CD14-positive monocyte (primary cell): Measurements from ENCODE around the gene CPNE9. TPM values are rescaled to one million over a fixed set of nuclear protein-coding genes. Genes with fewer than 3 reads are reported as not detected.

Experiments used
- DNase-seq, 3 donors: peaks; one replicate each; pipeline ENCODE4 v3.0.0-alpha.2; 2011 to 2022
- H2AFZ ChIP-seq: 2 replicates; pipeline ENCODE4 v1.6.0; 2012; ENCODE audit warnings: mild to moderate bottlenecking, low read depth, low read length, inconsistent platforms; ENCODE audit not compliant: insufficient read depth, poor library complexity, severe bottlenecking
- H3K27ac ChIP-seq, 2 donors: 1 replicate in 1 of 2; 2 replicates in 1 of 2; pipeline ENCODE4 v1.5.1; 2012 to 2013; ENCODE audit warnings: low read length in 2 of 2, control low read depth in 1 of 2, inconsistent platforms in 1 of 2, low read depth in 1 of 2, mild to moderate bottlenecking in 1 of 2
- H3K27me3 ChIP-seq, 2 donors: one replicate each; pipeline versions ENCODE4 v1.6.0 to v1.6.1; 2011 to 2013; ENCODE audit warnings: low read length in 2 of 2; ENCODE audit not compliant: control insufficient read depth in 2 of 2, insufficient read depth in 2 of 2
- H3K36me3 ChIP-seq, 2 donors: replicated peaks in 1 of 2; 1 replicate in 1 of 2; 2 replicates in 1 of 2; pipeline versions ENCODE4 v1.5.1 to v1.6.1; 2012 to 2013; ENCODE audit warnings: low read length in 2 of 2, control low read depth in 1 of 2, inconsistent platforms in 1 of 2, mild to moderate bottlenecking in 1 of 2; ENCODE audit not compliant: insufficient read depth in 2 of 2, control insufficient read depth in 1 of 2
- H3K4me1 ChIP-seq, 2 donors: 1 replicate in 1 of 2; 2 replicates in 1 of 2; pipeline versions ENCODE4 v1.5.1 to v1.6.1; 2012 to 2013; ENCODE audit warnings: low read length in 2 of 2, control low read depth in 1 of 2, inconsistent platforms in 1 of 2, mild to moderate bottlenecking in 1 of 2, moderate library complexity in 1 of 2; ENCODE audit not compliant: insufficient read depth in 2 of 2, control insufficient read depth in 1 of 2
- H3K4me2 ChIP-seq: replicated peaks from 2 replicates; pipeline ENCODE3; 2012; ENCODE audit warnings: low read length, moderate library complexity, mild to moderate bottlenecking; ENCODE audit not compliant: poor library complexity, severe bottlenecking; ENCODE audit errors: extremely low read depth
- H3K4me3 ChIP-seq, 3 experiments: fragments of 200-600 bp in 1 of 3; sonication (generic) in 1 of 3; replicated peaks in 1 of 3; 1 replicate in 2 of 3; 2 replicates in 1 of 3; pipeline ENCODE4 v1.5.1; 2011 to 2013; ENCODE audit warnings: low read length in 3 of 3, mild to moderate bottlenecking in 3 of 3, control low read depth in 2 of 3, low read depth in 2 of 3, inconsistent platforms in 1 of 3, moderate library complexity in 1 of 3
- H3K79me2 ChIP-seq: 2 replicates; pipeline ENCODE4 v1.6.0; 2012; ENCODE audit warnings: mild to moderate bottlenecking, control low read depth, inconsistent platforms, low read length, moderate library complexity; ENCODE audit not compliant: insufficient read depth
- H3K9ac ChIP-seq: 2 replicates; pipeline ENCODE4 v1.6.0; 2017; ENCODE audit warnings: low read length, mild to moderate bottlenecking; ENCODE audit not compliant: insufficient read depth, poor library complexity, severe bottlenecking
- H3K9me3 ChIP-seq, 2 donors: replicated peaks in 1 of 2; 1 replicate in 1 of 2; 2 replicates in 1 of 2; pipeline versions ENCODE4 v1.5.1 to v1.6.1; 2012 to 2013; ENCODE audit warnings: low read length in 2 of 2, control low read depth in 1 of 2; ENCODE audit not compliant: control insufficient read depth in 1 of 2, insufficient read depth in 1 of 2
- H4K20me1 ChIP-seq: 2 replicates; pipeline ENCODE4 v1.6.0; 2012; ENCODE audit warnings: mild to moderate bottlenecking, low read length, control low read depth, moderate library complexity; ENCODE audit not compliant: insufficient read depth
- H3K27ac Mint-ChIP-seq, 7 donors: one replicate each; pipeline ENCODE4 v1.8.0; 2020; ENCODE audit warnings: mild to moderate bottlenecking in 7 of 7, mixed read lengths in 7 of 7, moderate library complexity in 6 of 7, inconsistent platforms in 2 of 7
- H3K27me3 Mint-ChIP-seq, 3 donors: one replicate each; pipeline ENCODE4 v1.8.0; 2021 to 2022; ENCODE audit warnings: low read depth in 3 of 3, mild to moderate bottlenecking in 3 of 3, mixed read lengths in 3 of 3, moderate library complexity in 3 of 3, inconsistent platforms in 1 of 3
- H3K36me3 Mint-ChIP-seq, 2 donors: one replicate each; pipeline ENCODE4 v1.8.0; 2020; ENCODE audit warnings: mixed read lengths in 2 of 2, inconsistent platforms in 1 of 2, mild to moderate bottlenecking in 1 of 2
- H3K4me1 Mint-ChIP-seq: one replicate; pipeline ENCODE4 v1.8.0; 2020; ENCODE audit warnings: mild to moderate bottlenecking, mixed read lengths
- H3K4me3 Mint-ChIP-seq, 2 donors: one replicate each; pipeline ENCODE4 v1.8.0; 2020; ENCODE audit warnings: mild to moderate bottlenecking in 2 of 2, mixed read lengths in 2 of 2, moderate library complexity in 1 of 2
- H3K9me3 Mint-ChIP-seq, 7 donors: one replicate each; pipeline ENCODE4 v1.8.0; 2020 to 2022; ENCODE audit warnings: mixed read lengths in 7 of 7, mild to moderate bottlenecking in 6 of 7, moderate library complexity in 6 of 7, inconsistent platforms in 2 of 7
- WGBS: methylation state at CpG from one replicate; pipeline ENCODE4 v1.1.5; 2013; ENCODE audit warnings: missing lambda C conversion rate; ENCODE audit not compliant: insufficient coverage; 5-methylcytosine and 5-hydroxymethylcytosine counted together
- intact Hi-C, 2 donors: fragments of 100-400 bp; cut with micrococcal nuclease; formaldehyde crosslinking; loops; one replicate each; pipeline versions ENCODE4 v1.15.0 to v1.15.1; 2023
- polyA plus RNA-seq, 3 donors: library from polyadenylated mRNA; depleted of rRNA in 1 of 3; unstranded in 2 of 3; stranded (reverse) in 1 of 3; fragments of 300-500 nt in 2 of 3; fragments of >200 nt in 1 of 3; fragmentation: Illumina TruSeq in 2 of 3; gene quantifications; 1 replicate in 2 of 3; 2 replicates in 1 of 3; pipeline ENCODE4 v1.2.3, GENCODE V29; 2012 to 2021
- TF ChIP-seq, protein P1 (sequence below): fragments of 200-600 bp; IDR thresholded peaks from one replicate; pipeline ENCODE4 v1.8.0; 2022; ENCODE audit warnings: antibody characterized with exemption, mild to moderate bottlenecking

The CPNE9 gene
- polyA plus RNA-seq, 3 donors = 0.51 to 0.55 TPM; not detected in 1

DNA sequence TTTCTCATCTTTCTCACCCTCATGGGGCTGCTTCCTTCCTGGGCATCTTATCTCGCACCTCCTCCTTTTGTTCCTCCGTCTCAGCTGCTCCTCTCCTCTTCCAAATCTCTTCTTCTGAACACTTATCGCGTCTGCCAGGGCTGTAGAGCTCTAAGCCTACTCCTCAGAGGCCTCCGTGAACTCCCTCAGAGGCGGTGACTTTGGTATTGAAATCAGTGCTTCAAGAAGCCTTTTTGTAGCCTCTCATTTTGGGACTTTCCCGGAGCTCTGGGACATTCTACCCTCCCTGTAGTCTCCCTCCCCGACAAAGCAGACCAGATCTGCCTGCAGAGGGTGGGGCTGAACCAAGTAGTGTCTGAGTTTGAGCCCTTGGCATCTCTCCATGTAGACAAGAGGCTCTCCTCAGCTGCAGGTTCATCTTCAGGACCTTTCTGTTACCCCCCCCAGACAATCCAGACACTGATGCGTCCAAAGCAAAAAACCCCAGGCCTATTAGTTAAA is 17.5 kb upstream of the CPNE9 start:
- TF ChIP-seq, protein P1, sequence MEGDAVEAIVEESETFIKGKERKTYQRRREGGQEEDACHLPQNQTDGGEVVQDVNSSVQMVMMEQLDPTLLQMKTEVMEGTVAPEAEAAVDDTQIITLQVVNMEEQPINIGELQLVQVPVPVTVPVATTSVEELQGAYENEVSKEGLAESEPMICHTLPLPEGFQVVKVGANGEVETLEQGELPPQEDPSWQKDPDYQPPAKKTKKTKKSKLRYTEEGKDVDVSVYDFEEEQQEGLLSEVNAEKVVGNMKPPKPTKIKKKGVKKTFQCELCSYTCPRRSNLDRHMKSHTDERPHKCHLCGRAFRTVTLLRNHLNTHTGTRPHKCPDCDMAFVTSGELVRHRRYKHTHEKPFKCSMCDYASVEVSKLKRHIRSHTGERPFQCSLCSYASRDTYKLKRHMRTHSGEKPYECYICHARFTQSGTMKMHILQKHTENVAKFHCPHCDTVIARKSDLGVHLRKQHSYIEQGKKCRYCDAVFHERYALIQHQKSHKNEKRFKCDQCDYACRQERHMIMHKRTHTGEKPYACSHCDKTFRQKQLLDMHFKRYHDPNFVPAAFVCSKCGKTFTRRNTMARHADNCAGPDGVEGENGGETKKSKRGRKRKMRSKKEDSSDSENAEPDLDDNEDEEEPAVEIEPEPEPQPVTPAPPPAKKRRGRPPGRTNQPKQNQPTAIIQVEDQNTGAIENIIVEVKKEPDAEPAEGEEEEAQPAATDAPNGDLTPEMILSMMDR = no peak
- peaks cover 98 to 100% of the 10 kb centered on the region in 2 donors for H3K36me3 Mint-ChIP-seq
- Histone ChIP-seq H3K79me2 (no peaks in the 10 kb centered on the region), H3K36me3 (peaks cover 99 to 100% of the 10 kb centered on the region in 2 donors), H3K9ac (no peak overlapping the region), H3K4me2 (no peak overlapping the region), H3K27ac (peak overlapping the region in 1 of 2 donors; percentile 8), H3K4me3 (no peak overlapping the region), H4K20me1 (peaks cover 98% of the 10 kb centered on the region), H3K4me1 (no peaks in the 10 kb centered on the region), H2AFZ (no peak overlapping the region), H3K27me3 (no peaks in the 10 kb centered on the region), H3K9me3 (no peaks in the 10 kb centered on the region)
- H3K27me3 Mint-ChIP-seq = peaks cover 0 to 4% (median 0%) of the 10 kb centered on the region in 3 donors
- 96% methylated on average over 6 of the region's 9 CpGs for WGBS
- DNase-seq = no peak
- no peaks in the 10 kb centered on the region for H3K4me1 Mint-ChIP-seq
- no peaks in the 10 kb centered on the region for H3K9me3 Mint-ChIP-seq
- intact Hi-C loops = no loop called here
- H3K27ac Mint-ChIP-seq = peak overlapping the region in 2 of 7 donors; percentile 1 to 63
- no peak overlapping the region for H3K4me3 Mint-ChIP-seq

DNA sequence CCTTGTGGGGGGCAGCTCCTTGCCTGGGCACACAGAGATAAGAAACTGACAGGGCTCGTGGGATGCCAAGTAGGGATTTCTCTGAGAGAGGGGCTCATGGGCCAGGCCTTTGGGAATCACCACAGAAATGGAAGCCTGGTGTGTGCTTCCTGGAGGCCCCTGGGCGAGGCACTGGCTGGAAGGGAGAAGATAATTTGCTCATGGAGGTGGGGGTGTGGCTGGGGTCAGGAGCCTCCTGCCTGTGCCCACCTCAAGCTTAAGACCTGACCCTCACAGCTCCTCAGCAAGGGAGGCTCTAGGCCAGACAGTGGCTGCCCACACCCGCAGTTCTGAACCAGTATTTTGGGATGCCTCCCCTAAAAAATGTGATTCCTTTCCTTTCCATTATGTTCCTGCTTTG is 16.9 kb upstream of the CPNE9 start:
- intact Hi-C loops = no loop called here
- no peak for DNase-seq
- H3K9me3 Mint-ChIP-seq = no peaks in the 10 kb centered on the region
- WGBS = 100% methylated on average over 2 of the region's 3 CpGs
- H3K27me3 ChIP-seq = no peaks in the 10 kb centered on the region
- no peak overlapping the region for H3K4me3 Mint-ChIP-seq
- peaks cover 98% of the 10 kb centered on the region for H4K20me1 ChIP-seq
- no peak overlapping the region for H3K4me2 ChIP-seq
- peaks cover 98 to 100% of the 10 kb centered on the region in 2 donors for H3K36me3 Mint-ChIP-seq
- no peak overlapping the region for H3K27ac Mint-ChIP-seq
- no peaks in the 10 kb centered on the region for H3K4me1 ChIP-seq
- H3K4me3 ChIP-seq = no peak overlapping the region
- TF ChIP-seq, protein P1 = no peak
- no peak overlapping the region for H2AFZ ChIP-seq
- no peaks in the 10 kb centered on the region for H3K4me1 Mint-ChIP-seq
- no peaks in the 10 kb centered on the region for H3K9me3 ChIP-seq
- H3K27me3 Mint-ChIP-seq = peaks cover 0 to 4% (median 0%) of the 10 kb centered on the region in 3 donors
- H3K9ac ChIP-seq = no peak overlapping the region
- H3K79me2 ChIP-seq = no peaks in the 10 kb centered on the region
- H3K27ac ChIP-seq = no peak overlapping the region
- peaks cover 99 to 100% of the 10 kb centered on the region in 2 donors for H3K36me3 ChIP-seq
